Measurements from ENCODE around the gene CNTN6. TPM values are rescaled to one million over a fixed set of nuclear protein-coding genes. Genes with fewer than 3 reads are reported as not detected.

CNTN6 gene
- total RNA-seq, 1 donor from 2014 or later = not detected

- DNase-seq = no peak
- intact Hi-C loops (cut with micrococcal nuclease) = no loop called here
- Histone ChIP-seq H3K27me3 (ENCODE audit: low read depth) (no peaks in the 10 kb centered on the region), H3K27ac (replicated peaks) (no peak overlapping the region), H3K9me3 (replicated peaks) (no peaks in the 10 kb centered on the region), H3K36me3 (no peaks in the 10 kb centered on the region), H3K4me1 (no peaks in the 10 kb centered on the region), H3K4me3 (no peak overlapping the region)
- TF ChIP-seq CTCF (IDR thresholded peaks at IDR 0.05; ENCODE audit: borderline replicate concordance) = no peak
Observed at GRCh38 chr3:1216856-1217255, 124.0 kb downstream of the CNTN6 start.

GRCh38 chr3:1227111-1227510 is 134.3 kb downstream of the CNTN6 start:
- intact Hi-C loops (cut with micrococcal nuclease) = no loop called here
- H3K9me3 ChIP-seq (replicated peaks) = no peaks in the 10 kb centered on the region
- no peak for TF ChIP-seq CTCF (IDR thresholded peaks at IDR 0.05; ENCODE audit: borderline replicate concordance)

GRCh38 chr3:1228289-1228688 is 135.5 kb downstream of the CNTN6 start:
- Histone ChIP-seq H3K4me1 (no peaks in the 10 kb centered on the region), H3K27ac (replicated peaks) (no peak overlapping the region), H3K27me3 (ENCODE audit: low read depth) (no peaks in the 10 kb centered on the region), H3K9me3 (replicated peaks) (no peaks in the 10 kb centered on the region), H3K4me3 (no peak overlapping the region), H3K36me3 (no peaks in the 10 kb centered on the region)
- intact Hi-C loops (cut with micrococcal nuclease) = no loop called here
- no peak for TF ChIP-seq CTCF (IDR thresholded peaks at IDR 0.05; ENCODE audit: borderline replicate concordance)
- no peak for DNase-seq

More at GRCh38 chr3:1227111-1227510, 134.3 kb downstream of the CNTN6 start:
- DNase-seq = no peak
- Histone ChIP-seq H3K36me3 (no peaks in the 10 kb centered on the region), H3K27ac (replicated peaks) (no peak overlapping the region), H3K27me3 (ENCODE audit: low read depth) (no peaks in the 10 kb centered on the region), H3K4me3 (no peak overlapping the region), H3K4me1 (no peaks in the 10 kb centered on the region)

GRCh38 chr3:1230920-1231319 is 138.1 kb downstream of the CNTN6 start:
- no peaks in the 10 kb centered on the region for H3K4me1 ChIP-seq
- no peaks in the 10 kb centered on the region for H3K36me3 ChIP-seq
- no peak overlapping the region for H3K27ac ChIP-seq (replicated peaks)
- no peaks in the 10 kb centered on the region for H3K9me3 ChIP-seq (replicated peaks)
- DNase-seq = no peak
- no peak overlapping the region for H3K4me3 ChIP-seq
- TF ChIP-seq CTCF (IDR thresholded peaks at IDR 0.05; ENCODE audit: borderline replicate concordance) = no peak
- no peaks in the 10 kb centered on the region for H3K27me3 ChIP-seq (ENCODE audit: low read depth)
- intact Hi-C loops (cut with micrococcal nuclease) = no loop called here

GRCh38 chr3:1232276-1232675 is 139.5 kb downstream of the CNTN6 start:
- no peak overlapping the region for H3K4me3 ChIP-seq
- H3K4me1 ChIP-seq = no peaks in the 10 kb centered on the region
- no peak for TF ChIP-seq CTCF (IDR thresholded peaks at IDR 0.05; ENCODE audit: borderline replicate concordance)
- intact Hi-C loops (cut with micrococcal nuclease) = no loop called here
- no peak overlapping the region for H3K27ac ChIP-seq (replicated peaks)
- no peaks in the 10 kb centered on the region for H3K36me3 ChIP-seq
- no peaks in the 10 kb centered on the region for H3K27me3 ChIP-seq (ENCODE audit: low read depth)
- no peak for DNase-seq
- no peaks in the 10 kb centered on the region for H3K9me3 ChIP-seq (replicated peaks)
